Middle frontal gyrus (tissue), 1 donor: ENCODE results near the gene ADAMTS16.

ENCODE experiments used
- DNase-seq: peaks from one replicate; pipeline ENCODE4 v3.0.0-alpha.2; 2015; ENCODE audit warnings: low spot score; ENCODE audit errors: extremely low spot score

ADAMTS16 gene

GRCh38 chr5:5182508-5183188 lies 42.5 kb downstream of the ADAMTS16 start:
- DNase-seq: no peak

GRCh38 chr5:5183189-5183699 lies 43.1 kb downstream of the ADAMTS16 start:
- no peak for DNase-seq

DNA sequence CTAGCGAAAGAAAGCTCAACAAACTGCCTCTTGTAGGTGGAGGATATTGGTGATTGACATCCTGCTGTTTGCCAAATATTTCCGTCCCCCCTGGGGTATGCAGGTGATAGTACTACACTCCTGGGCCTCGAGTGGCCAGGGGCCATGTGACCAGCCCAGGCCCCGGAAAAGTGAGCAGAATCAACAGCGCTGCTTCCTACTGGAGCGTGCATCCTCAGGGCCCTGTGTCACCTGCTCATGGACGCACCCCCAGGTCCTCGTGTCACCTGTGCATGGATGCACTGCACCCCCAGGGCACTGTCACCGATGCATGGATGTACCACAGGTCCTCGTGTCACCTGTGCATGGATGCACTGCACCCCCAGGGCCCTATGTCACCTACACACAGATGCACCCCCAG lies 43.8 kb downstream of the ADAMTS16 start:
- DNase-seq: no peak

GRCh38 chr5:5188376-5189050 lies 48.4 kb downstream of the ADAMTS16 start:
- DNase-seq: no peak

- no peak for DNase-seq
These were observed 48.9 kb downstream of the ADAMTS16 start for GRCh38 chr5:5189051-5189430.

GRCh38 chr5:5191906-5192305 lies 51.8 kb downstream of the ADAMTS16 start:
- DNase-seq: no peak

DNA sequence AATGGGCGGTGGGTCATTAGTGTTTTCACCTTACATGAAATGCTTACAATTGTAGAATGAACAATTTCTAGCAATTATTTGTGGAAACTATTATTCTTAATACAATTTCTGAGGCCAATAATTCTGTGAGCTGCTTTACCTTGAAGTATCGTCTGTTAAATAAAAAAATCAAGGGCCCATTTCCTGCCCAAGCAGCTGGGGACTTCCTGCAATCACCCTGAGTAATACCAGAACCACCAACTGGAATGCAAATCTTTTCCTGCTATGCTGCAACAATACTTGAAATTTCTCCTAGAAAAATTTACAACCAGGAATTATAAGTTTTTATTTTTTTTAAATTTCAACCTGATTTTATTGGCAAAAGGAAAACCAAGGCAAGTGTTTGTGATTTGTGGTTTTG lies 52.6 kb downstream of the ADAMTS16 start:
- no peak for DNase-seq

DNA sequence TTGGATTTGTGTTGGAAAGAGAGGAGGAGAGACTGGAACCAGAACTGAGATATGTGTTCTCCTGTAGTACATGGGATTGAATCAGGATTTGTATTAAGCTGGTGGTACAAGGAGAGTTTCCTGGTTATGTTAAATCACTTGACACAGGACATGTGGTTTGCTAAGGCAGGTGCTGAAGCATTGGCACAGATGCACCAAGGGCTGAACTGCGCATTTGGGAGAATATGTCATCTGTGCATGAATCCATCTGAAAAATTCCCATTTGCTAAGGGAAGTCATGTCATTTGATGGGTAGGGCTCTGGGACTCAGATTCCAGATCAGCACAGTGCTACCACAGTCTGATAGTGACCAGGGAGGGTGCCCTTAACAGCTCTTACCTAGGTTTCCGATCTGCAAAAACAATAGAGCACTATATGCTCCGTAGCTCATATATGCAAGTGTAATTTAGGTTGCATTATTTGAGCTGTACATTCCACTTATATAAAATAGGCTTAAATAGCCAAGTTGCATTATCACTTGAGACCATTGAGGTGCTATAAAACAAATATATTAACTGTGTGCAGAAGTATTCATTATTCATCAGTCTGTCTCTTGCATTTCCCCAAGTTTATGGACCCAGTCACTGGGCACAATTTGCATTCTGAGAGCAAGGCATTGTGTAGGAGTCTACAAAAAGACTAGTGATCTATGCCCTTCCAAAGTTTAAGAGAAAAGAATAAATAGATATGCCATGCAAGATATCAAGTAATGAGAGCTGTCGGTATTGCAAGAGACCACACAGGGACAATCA lies 55.2 kb downstream of the ADAMTS16 start:
- DNase-seq: no peak

DNA sequence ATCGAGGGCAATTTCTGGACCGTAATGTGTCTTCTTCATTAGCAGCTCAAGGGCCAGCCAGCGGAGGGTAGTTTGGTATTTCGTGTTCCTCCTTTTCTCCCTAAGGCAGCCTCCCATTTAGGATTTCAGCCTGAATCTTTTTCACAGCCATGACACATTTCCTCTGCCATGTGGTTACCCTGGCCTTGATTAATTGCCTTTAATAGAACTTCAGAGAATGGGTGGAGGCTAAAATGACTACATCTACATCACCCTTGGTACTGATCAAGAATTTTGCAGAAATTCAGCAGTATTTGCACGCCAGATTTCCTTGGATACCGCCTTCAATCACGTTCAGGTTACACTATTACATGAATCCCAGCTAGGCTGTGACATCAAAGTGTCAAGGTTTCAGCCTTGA lies 58.0 kb downstream of the ADAMTS16 start:
- DNase-seq: no peak

GRCh38 chr5:5198815-5199214 lies 58.7 kb downstream of the ADAMTS16 start:
- DNase-seq: no peak

DNA sequence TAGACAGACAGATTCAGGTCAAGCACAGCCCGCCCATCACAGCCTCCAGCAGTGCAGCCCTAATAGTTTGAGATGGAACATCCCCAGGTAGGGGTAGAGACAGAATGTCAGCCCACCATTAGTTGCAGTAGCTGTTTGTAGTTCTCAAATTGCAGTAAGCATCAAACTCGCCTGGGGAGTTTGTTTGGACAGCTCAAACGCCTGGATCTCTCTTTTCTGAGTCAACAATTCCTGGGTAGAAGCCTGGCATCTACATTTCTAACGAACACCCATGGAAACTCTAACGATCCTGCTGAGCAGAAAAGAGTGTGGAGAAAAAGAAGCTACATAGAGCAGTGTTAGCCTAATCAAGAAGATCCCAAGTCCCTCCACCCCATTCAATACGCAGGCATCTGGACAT lies 59.4 kb downstream of the ADAMTS16 start:
- DNase-seq: no peak

DNA sequence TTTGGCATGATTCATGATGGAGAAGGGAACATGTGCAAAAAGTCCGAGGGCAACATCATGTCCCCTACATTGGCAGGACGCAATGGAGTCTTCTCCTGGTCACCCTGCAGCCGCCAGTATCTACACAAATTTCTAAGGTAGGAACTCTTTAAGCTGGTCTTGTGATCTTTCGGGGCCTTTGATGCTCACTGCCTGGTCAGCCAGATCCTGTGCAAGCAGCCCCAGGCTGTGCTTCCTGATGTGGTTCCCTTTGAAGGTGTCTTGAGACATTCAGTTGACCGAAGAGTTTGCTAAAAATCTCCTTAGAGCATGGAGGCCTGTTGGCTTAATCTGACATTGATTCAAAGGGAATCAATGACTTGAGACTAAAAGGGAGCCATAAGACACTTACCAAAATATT lies 60.0 kb downstream of the ADAMTS16 start:
- no peak for DNase-seq

- DNase-seq: no peak
These were observed 62.2 kb downstream of the ADAMTS16 start for GRCh38 chr5:5202321-5202720.

- no peak for DNase-seq
These were observed 63.3 kb downstream of the ADAMTS16 start for GRCh38 chr5:5203451-5203850.

DNA sequence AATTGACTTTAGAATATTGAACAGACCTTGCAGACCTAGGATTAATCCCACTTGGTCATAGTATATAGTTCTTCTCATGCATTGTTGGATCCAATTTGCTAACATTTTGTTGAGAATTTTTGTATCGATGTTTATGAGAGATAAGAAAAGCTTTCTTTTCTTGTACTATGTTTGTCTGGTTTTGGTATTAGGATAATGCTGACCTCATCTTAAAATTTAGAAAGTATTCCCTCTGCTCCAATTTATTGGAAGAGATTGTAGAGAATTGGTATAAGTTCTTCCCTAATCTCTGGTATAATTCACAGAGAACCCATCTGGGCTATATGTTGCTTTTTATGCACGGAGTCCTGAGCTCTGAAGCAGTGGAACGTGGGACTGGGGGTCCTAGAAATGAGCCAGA lies 67.7 kb downstream of the ADAMTS16 start:
- no peak for DNase-seq

DNA sequence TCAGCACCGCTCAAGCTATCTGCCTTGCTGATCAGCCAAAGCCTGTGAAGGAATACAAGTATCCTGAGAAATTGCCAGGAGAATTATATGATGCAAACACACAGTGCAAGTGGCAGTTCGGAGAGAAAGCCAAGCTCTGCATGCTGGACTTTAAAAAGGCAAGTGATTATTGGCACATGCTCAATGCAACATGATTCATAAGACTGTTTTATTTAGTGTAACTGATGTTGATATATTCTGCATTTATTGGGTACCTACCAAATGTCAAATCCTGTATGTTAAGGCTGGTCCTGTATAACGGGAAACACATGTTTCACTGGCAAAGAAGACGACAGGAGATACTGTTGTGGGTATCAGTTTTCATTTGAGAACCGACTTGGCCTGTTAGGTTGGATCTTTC lies 69.0 kb downstream of the ADAMTS16 start:
- DNase-seq: no peak

GRCh38 chr5:5209510-5210286 lies 69.6 kb downstream of the ADAMTS16 start:
- DNase-seq: no peak

DNA sequence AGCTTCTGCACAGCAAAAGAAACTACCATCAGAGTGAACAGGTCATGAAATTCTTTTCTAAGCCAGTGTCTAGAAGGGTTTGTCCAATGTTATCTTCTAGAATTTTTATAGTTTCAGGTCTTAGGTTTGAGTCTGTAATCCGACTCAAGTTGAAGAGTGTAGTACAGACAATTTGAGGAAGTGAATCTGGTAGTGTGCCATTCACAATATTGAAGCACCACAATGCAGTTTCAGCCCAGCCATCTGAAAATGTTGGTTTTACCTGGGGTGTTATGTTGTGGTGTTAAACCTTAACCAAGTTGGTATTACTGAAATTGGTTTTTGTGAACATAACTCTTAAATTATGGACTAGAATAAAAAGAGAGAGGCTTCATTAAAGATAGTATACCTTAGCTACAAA lies 77.2 kb downstream of the ADAMTS16 start:
- DNase-seq: no peak

DNA sequence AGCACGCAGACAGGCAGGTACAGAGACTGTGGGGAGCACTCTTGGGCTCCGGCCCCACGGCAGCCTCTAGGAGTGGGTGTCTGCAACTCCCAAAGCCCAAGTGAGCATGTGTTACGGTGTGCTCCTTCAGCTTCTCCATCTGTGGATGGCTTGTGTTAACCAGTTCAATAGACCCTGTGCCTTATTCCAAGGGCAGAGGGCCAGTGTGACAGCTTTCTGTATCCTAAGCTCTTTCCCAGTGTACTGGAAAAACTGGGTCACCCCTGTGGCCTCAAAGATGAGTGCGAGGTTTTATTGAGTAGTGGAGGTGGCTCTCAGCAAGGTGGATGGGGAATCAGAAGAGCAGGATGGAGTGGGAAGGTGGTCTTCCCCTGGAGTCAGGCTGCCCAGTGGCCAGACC lies 78.3 kb downstream of the ADAMTS16 start:
- DNase-seq: no peak

GRCh38 chr5:5219541-5219940 lies 79.4 kb downstream of the ADAMTS16 start:
- DNase-seq: no peak

DNA sequence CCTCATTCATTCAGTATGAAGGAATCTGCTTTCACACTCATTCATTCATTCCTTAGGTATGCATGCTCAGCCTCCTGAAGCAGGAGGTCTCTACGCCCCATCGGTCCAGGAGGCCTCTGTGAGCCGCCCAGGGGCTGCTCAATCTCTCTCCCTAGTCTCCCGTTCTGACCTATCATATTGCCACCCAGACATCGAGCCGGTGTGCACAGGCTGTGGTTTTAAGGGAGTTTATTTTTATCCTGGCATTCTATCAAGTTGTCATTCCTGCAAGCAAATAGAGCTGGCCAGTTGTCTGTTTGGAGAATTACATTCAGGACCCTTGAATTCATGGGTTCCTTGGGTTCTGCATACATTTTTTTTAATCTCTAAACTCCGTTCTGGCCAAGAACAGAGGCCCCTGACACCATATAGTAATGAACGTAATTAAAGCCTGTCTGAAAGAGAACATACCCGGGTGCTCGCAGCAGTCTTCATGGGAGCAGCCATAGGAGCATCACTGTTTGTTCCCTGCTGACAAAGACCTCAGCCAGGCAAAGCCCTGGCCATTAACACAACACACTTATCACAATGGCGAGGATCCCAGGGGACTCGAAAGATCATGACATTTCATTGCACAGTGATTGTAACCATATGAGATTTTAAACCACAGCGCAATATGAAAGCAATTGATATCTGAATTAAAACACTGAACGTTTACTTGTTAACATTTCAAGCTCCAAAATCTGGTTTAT lies 80.9 kb downstream of the ADAMTS16 start:
- DNase-seq: no peak
